CD14-positive monocyte (primary cell): ENCODE measurements around the gene R3HDM1. TPM values are rescaled to one million over a fixed set of nuclear protein-coding genes. Genes with fewer than 3 reads are reported as not detected.

Experiments used
- DNase-seq, 3 donors: peaks; one replicate each; pipeline ENCODE4 v3.0.0-alpha.2; 2011 to 2022
- H2AFZ ChIP-seq: 2 replicates; pipeline ENCODE4 v1.6.0; 2012; ENCODE audit warnings: mild to moderate bottlenecking, low read depth, low read length, inconsistent platforms; ENCODE audit not compliant: insufficient read depth, poor library complexity, severe bottlenecking
- H3K27ac ChIP-seq, 2 donors: 1 replicate in 1 of 2; 2 replicates in 1 of 2; pipeline ENCODE4 v1.5.1; 2012 to 2013; ENCODE audit warnings: low read length in 2 of 2, control low read depth in 1 of 2, inconsistent platforms in 1 of 2, low read depth in 1 of 2, mild to moderate bottlenecking in 1 of 2
- H3K27me3 ChIP-seq, 2 donors: one replicate each; pipeline versions ENCODE4 v1.6.0 to v1.6.1; 2011 to 2013; ENCODE audit warnings: low read length in 2 of 2; ENCODE audit not compliant: control insufficient read depth in 2 of 2, insufficient read depth in 2 of 2
- H3K36me3 ChIP-seq, 2 donors: replicated peaks in 1 of 2; 1 replicate in 1 of 2; 2 replicates in 1 of 2; pipeline versions ENCODE4 v1.5.1 to v1.6.1; 2012 to 2013; ENCODE audit warnings: low read length in 2 of 2, control low read depth in 1 of 2, inconsistent platforms in 1 of 2, mild to moderate bottlenecking in 1 of 2; ENCODE audit not compliant: insufficient read depth in 2 of 2, control insufficient read depth in 1 of 2
- H3K4me1 ChIP-seq, 2 donors: 1 replicate in 1 of 2; 2 replicates in 1 of 2; pipeline versions ENCODE4 v1.5.1 to v1.6.1; 2012 to 2013; ENCODE audit warnings: low read length in 2 of 2, control low read depth in 1 of 2, inconsistent platforms in 1 of 2, mild to moderate bottlenecking in 1 of 2, moderate library complexity in 1 of 2; ENCODE audit not compliant: insufficient read depth in 2 of 2, control insufficient read depth in 1 of 2
- H3K4me2 ChIP-seq: replicated peaks from 2 replicates; pipeline ENCODE3; 2012; ENCODE audit warnings: low read length, moderate library complexity, mild to moderate bottlenecking; ENCODE audit not compliant: poor library complexity, severe bottlenecking; ENCODE audit errors: extremely low read depth
- H3K4me3 ChIP-seq, 3 experiments: fragments of 200-600 bp in 1 of 3; sonication (generic) in 1 of 3; replicated peaks in 1 of 3; 1 replicate in 2 of 3; 2 replicates in 1 of 3; pipeline ENCODE4 v1.5.1; 2011 to 2013; ENCODE audit warnings: low read length in 3 of 3, mild to moderate bottlenecking in 3 of 3, control low read depth in 2 of 3, low read depth in 2 of 3, inconsistent platforms in 1 of 3, moderate library complexity in 1 of 3
- H3K79me2 ChIP-seq: 2 replicates; pipeline ENCODE4 v1.6.0; 2012; ENCODE audit warnings: mild to moderate bottlenecking, control low read depth, inconsistent platforms, low read length, moderate library complexity; ENCODE audit not compliant: insufficient read depth
- H3K9ac ChIP-seq: 2 replicates; pipeline ENCODE4 v1.6.0; 2017; ENCODE audit warnings: low read length, mild to moderate bottlenecking; ENCODE audit not compliant: insufficient read depth, poor library complexity, severe bottlenecking
- H3K9me3 ChIP-seq, 2 donors: replicated peaks in 1 of 2; 1 replicate in 1 of 2; 2 replicates in 1 of 2; pipeline versions ENCODE4 v1.5.1 to v1.6.1; 2012 to 2013; ENCODE audit warnings: low read length in 2 of 2, control low read depth in 1 of 2; ENCODE audit not compliant: control insufficient read depth in 1 of 2, insufficient read depth in 1 of 2
- H4K20me1 ChIP-seq: 2 replicates; pipeline ENCODE4 v1.6.0; 2012; ENCODE audit warnings: mild to moderate bottlenecking, low read length, control low read depth, moderate library complexity; ENCODE audit not compliant: insufficient read depth
- H3K27ac Mint-ChIP-seq, 7 donors: one replicate each; pipeline ENCODE4 v1.8.0; 2020; ENCODE audit warnings: mild to moderate bottlenecking in 7 of 7, mixed read lengths in 7 of 7, moderate library complexity in 6 of 7, inconsistent platforms in 2 of 7
- H3K27me3 Mint-ChIP-seq, 3 donors: one replicate each; pipeline ENCODE4 v1.8.0; 2021 to 2022; ENCODE audit warnings: low read depth in 3 of 3, mild to moderate bottlenecking in 3 of 3, mixed read lengths in 3 of 3, moderate library complexity in 3 of 3, inconsistent platforms in 1 of 3
- H3K36me3 Mint-ChIP-seq, 2 donors: one replicate each; pipeline ENCODE4 v1.8.0; 2020; ENCODE audit warnings: mixed read lengths in 2 of 2, inconsistent platforms in 1 of 2, mild to moderate bottlenecking in 1 of 2
- H3K4me1 Mint-ChIP-seq: one replicate; pipeline ENCODE4 v1.8.0; 2020; ENCODE audit warnings: mild to moderate bottlenecking, mixed read lengths
- H3K4me3 Mint-ChIP-seq, 2 donors: one replicate each; pipeline ENCODE4 v1.8.0; 2020; ENCODE audit warnings: mild to moderate bottlenecking in 2 of 2, mixed read lengths in 2 of 2, moderate library complexity in 1 of 2
- H3K9me3 Mint-ChIP-seq, 7 donors: one replicate each; pipeline ENCODE4 v1.8.0; 2020 to 2022; ENCODE audit warnings: mixed read lengths in 7 of 7, mild to moderate bottlenecking in 6 of 7, moderate library complexity in 6 of 7, inconsistent platforms in 2 of 7
- WGBS: methylation state at CpG from one replicate; pipeline ENCODE4 v1.1.5; 2013; ENCODE audit warnings: missing lambda C conversion rate; ENCODE audit not compliant: insufficient coverage; 5-methylcytosine and 5-hydroxymethylcytosine counted together
- intact Hi-C, 2 donors: fragments of 100-400 bp; cut with micrococcal nuclease; formaldehyde crosslinking; loops; one replicate each; pipeline versions ENCODE4 v1.15.0 to v1.15.1; 2023
- polyA plus RNA-seq, 3 donors: library from polyadenylated mRNA; depleted of rRNA in 1 of 3; unstranded in 2 of 3; stranded (reverse) in 1 of 3; fragments of 300-500 nt in 2 of 3; fragments of >200 nt in 1 of 3; fragmentation: Illumina TruSeq in 2 of 3; gene quantifications; 1 replicate in 2 of 3; 2 replicates in 1 of 3; pipeline ENCODE4 v1.2.3, GENCODE V29; 2012 to 2021
- TF ChIP-seq, protein P1 (sequence below): fragments of 200-600 bp; IDR thresholded peaks from one replicate; pipeline ENCODE4 v1.8.0; 2022; ENCODE audit warnings: antibody characterized with exemption, mild to moderate bottlenecking

R3HDM1 gene
- polyA plus RNA-seq, 3 donors: 5.4 to 24.5 (median 13.1) TPM

DNA sequence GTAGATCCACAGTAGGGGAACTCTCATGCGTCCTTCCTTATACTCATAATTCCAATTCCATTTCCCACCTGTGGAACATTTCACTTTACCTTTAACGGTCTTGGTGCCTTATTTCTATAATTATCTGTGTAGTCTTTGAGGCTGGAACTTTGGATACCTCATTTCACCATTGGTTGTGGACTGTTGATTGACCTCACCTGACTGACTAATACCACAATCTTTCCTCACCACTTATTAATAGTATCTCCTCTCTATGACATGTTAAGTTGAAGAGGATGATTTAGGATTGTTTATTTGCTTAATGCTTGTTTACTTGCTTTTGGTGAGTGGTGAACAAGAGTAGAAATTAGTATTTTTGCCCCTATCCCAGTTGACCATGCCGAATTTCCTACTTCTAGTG, 50.0 kb downstream of the R3HDM1 start:
- no peak overlapping the region for H3K9ac ChIP-seq
- H3K9me3 ChIP-seq: no peaks in the 10 kb centered on the region
- H3K27ac ChIP-seq: no peak overlapping the region
- no peak overlapping the region for H3K4me3 Mint-ChIP-seq
- no peak overlapping the region for H2AFZ ChIP-seq
- peaks cover 8% of the 10 kb centered on the region for H3K79me2 ChIP-seq
- H3K4me2 ChIP-seq: no peak overlapping the region
- no peaks in the 10 kb centered on the region for H3K36me3 ChIP-seq
- 100% methylated on average over 1 of the region's 3 CpGs for WGBS
- H3K4me1 ChIP-seq: peaks cover 7 to 8% of the 10 kb centered on the region in 2 donors
- H4K20me1 ChIP-seq: no peaks in the 10 kb centered on the region
- intact Hi-C loops: no loop called here
- H3K27ac Mint-ChIP-seq: no peak overlapping the region
- DNase-seq: no peak
- H3K27me3 ChIP-seq: no peaks in the 10 kb centered on the region
- H3K27me3 Mint-ChIP-seq: peaks cover 0 to 1% (median 0%) of the 10 kb centered on the region in 3 donors
- H3K4me3 ChIP-seq: no peak overlapping the region
- H3K9me3 Mint-ChIP-seq: peaks cover 0 to 2% (median 0%) of the 10 kb centered on the region in 7 donors
- peaks cover 21% of the 10 kb centered on the region for H3K4me1 Mint-ChIP-seq
- TF ChIP-seq, protein P1, sequence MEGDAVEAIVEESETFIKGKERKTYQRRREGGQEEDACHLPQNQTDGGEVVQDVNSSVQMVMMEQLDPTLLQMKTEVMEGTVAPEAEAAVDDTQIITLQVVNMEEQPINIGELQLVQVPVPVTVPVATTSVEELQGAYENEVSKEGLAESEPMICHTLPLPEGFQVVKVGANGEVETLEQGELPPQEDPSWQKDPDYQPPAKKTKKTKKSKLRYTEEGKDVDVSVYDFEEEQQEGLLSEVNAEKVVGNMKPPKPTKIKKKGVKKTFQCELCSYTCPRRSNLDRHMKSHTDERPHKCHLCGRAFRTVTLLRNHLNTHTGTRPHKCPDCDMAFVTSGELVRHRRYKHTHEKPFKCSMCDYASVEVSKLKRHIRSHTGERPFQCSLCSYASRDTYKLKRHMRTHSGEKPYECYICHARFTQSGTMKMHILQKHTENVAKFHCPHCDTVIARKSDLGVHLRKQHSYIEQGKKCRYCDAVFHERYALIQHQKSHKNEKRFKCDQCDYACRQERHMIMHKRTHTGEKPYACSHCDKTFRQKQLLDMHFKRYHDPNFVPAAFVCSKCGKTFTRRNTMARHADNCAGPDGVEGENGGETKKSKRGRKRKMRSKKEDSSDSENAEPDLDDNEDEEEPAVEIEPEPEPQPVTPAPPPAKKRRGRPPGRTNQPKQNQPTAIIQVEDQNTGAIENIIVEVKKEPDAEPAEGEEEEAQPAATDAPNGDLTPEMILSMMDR: no peak
- H3K36me3 Mint-ChIP-seq: no peaks in the 10 kb centered on the region

DNA sequence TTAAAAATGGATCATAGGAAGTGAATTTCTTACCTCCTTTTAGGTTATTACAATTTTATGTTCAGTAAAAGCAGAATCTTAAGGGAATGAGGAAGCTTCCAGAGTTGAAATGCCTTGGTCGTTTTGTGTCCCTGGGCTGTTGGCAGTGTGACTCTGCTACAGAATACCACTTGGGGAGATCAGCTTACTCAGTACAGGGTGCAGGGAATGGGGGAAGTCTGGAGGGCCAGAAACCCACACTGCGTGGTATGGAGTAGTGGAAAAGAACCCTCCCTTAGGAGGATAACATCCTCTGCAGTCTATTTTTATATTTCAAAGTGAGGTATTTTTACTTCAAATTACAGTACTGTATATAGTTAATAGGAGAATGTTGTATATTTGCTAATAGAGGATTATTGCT, 51.1 kb downstream of the R3HDM1 start:
- Mint-ChIP-seq H3K4me3 (no peak overlapping the region), H3K9me3 (peaks cover 0 to 2% (median 0%) of the 10 kb centered on the region in 7 donors), H3K4me1 (peaks cover 21% of the 10 kb centered on the region), H3K36me3 (no peaks in the 10 kb centered on the region), H3K27me3 (peaks cover 0 to 1% (median 0%) of the 10 kb centered on the region in 3 donors), H3K27ac (no peak overlapping the region)
- Histone ChIP-seq H3K4me3 (no peak overlapping the region), H2AFZ (no peak overlapping the region), H3K79me2 (peaks cover 8% of the 10 kb centered on the region), H3K4me2 (no peak overlapping the region), H3K9ac (no peak overlapping the region), H3K4me1 (peaks cover 7 to 8% of the 10 kb centered on the region in 2 donors), H3K9me3 (no peaks in the 10 kb centered on the region), H4K20me1 (no peaks in the 10 kb centered on the region), H3K27me3 (no peaks in the 10 kb centered on the region), H3K36me3 (no peaks in the 10 kb centered on the region), H3K27ac (no peak overlapping the region)
- no peak for DNase-seq
- WGBS: 0% methylated on average over 1 of the region's 2 CpGs
- intact Hi-C loops: no loop called here
- TF ChIP-seq, protein P1: no peak
